ENCODE data around the gene FN1. TPM values are rescaled to one million over a fixed set of nuclear protein-coding genes. Genes with fewer than 3 reads are reported as not detected.

Gene FN1
- total RNA-seq, 1 donor from 2014 or later: 52.0 TPM

DNA sequence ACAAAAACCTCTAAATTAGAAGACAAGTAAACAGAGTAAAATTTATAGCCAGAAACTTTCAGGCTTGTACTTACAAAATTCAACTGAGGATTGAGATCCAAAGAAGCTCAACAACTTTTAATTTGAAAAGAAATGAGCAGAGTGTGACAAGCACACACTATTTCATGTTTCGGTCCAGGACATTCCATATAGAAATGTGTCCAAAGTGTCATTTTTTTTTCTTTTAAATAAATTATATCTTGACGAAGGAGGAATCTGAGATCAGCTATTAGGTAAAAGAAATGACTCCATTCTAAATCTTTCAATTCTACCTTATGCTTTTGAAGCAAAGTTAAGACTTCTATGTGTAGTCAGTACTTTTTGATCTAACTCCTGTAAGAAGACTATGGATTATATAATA is 4.6 kb downstream of the FN1 start:
- no peak overlapping the region for H3K27ac Mint-ChIP-seq
- no peak for TF ChIP-seq EZH2 (IDR thresholded peaks at IDR 0.05)
- TF ChIP-seq EZH2phosphoT487 (IDR thresholded peaks at IDR 0.05): no peak
- TF ChIP-seq, protein P1, sequence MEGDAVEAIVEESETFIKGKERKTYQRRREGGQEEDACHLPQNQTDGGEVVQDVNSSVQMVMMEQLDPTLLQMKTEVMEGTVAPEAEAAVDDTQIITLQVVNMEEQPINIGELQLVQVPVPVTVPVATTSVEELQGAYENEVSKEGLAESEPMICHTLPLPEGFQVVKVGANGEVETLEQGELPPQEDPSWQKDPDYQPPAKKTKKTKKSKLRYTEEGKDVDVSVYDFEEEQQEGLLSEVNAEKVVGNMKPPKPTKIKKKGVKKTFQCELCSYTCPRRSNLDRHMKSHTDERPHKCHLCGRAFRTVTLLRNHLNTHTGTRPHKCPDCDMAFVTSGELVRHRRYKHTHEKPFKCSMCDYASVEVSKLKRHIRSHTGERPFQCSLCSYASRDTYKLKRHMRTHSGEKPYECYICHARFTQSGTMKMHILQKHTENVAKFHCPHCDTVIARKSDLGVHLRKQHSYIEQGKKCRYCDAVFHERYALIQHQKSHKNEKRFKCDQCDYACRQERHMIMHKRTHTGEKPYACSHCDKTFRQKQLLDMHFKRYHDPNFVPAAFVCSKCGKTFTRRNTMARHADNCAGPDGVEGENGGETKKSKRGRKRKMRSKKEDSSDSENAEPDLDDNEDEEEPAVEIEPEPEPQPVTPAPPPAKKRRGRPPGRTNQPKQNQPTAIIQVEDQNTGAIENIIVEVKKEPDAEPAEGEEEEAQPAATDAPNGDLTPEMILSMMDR (IDR thresholded peaks at IDR 0.05): no peak

DNA sequence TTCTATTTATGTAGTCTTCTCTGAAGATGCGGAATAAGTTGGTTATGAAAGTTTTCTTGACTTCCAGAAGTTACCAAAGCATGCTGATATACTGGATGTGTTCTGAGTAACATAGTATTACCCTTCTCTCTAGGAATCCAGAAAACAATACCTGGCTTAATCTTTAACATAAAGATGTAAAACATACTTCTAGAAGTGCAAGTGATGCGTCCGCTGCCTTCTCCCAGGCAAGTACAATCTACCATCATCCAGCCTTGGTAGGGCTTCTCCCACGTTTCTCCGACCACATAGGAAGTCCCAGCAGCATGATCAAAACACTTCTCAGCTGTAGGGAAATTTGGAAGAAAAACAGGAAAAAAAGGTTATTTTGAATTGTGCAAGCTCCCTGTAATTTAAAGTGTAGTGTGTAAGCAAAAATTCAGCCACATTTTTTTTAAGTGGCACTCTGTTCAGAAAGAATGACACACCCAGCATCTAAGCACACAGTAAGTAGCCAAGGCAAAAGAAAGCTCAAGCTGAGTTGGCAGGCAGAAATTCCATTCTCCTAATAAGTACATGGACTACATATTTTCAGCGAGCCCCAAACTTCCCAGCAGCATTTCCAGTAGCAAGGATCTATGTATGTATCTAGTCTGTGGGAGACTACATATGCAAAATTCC is 5.2 kb downstream of the FN1 start:
- peak overlapping the region; percentile 12 for H3K27ac Mint-ChIP-seq
- H3K4me3 Mint-ChIP-seq: no peak overlapping the region
- H3K4me3 ChIP-seq: no peak overlapping the region
- no peaks in the 10 kb centered on the region for H3K27me3 Mint-ChIP-seq (ENCODE audit: insufficient read depth, low read depth)
- no peak overlapping the region for H3K4me2 ChIP-seq
- H4K20me1 ChIP-seq (ENCODE audit: low read depth): no peaks in the 10 kb centered on the region
- H3K4me1 Mint-ChIP-seq: peaks cover 16% of the 10 kb centered on the region
- H3K9me3 ChIP-seq (ENCODE audit: low read depth): no peaks in the 10 kb centered on the region
- H3F3A ChIP-seq (ENCODE audit: low read depth): peaks cover 8% of the 10 kb centered on the region
- TF ChIP-seq, protein P1 (IDR thresholded peaks at IDR 0.05): no peak
- TF ChIP-seq EZH2 (IDR thresholded peaks at IDR 0.05) (no peak), EZH2phosphoT487 (IDR thresholded peaks at IDR 0.05) (no peak)
- H3K79me2 ChIP-seq (ENCODE audit: low read depth): no peaks in the 10 kb centered on the region
- H3K36me3 ChIP-seq: no peaks in the 10 kb centered on the region
- H3K4me1 ChIP-seq: peaks cover 7% of the 10 kb centered on the region
- H3K9me3 Mint-ChIP-seq: no peaks in the 10 kb centered on the region
- H2AFZ ChIP-seq (replicated peaks): no peak overlapping the region
- no peak overlapping the region for H3K27ac ChIP-seq
- peaks cover 6% of the 10 kb centered on the region for H3K27me3 ChIP-seq
- peaks cover 38% of the 10 kb centered on the region for H3K36me3 Mint-ChIP-seq
- no peak overlapping the region for H3K9ac ChIP-seq
- no peak for DNase-seq (ENCODE audit: low spot score)

More for the DNA sequence above, 4.6 kb downstream of the FN1 start:
- Mint-ChIP-seq H3K36me3 (peaks cover 35% of the 10 kb centered on the region), H3K4me3 (no peak overlapping the region), H3K4me1 (peaks cover 16% of the 10 kb centered on the region), H3K27me3 (ENCODE audit: insufficient read depth, low read depth) (no peaks in the 10 kb centered on the region), H3K9me3 (no peaks in the 10 kb centered on the region)
- no peaks in the 10 kb centered on the region for H3K79me2 ChIP-seq (ENCODE audit: low read depth)
- H3K4me2 ChIP-seq: no peak overlapping the region
- H3K27ac ChIP-seq: no peak overlapping the region
- DNase-seq (ENCODE audit: low spot score): no peak
- H3K4me3 ChIP-seq: no peak overlapping the region
- H3K9me3 ChIP-seq (ENCODE audit: low read depth): no peaks in the 10 kb centered on the region
- no peaks in the 10 kb centered on the region for H4K20me1 ChIP-seq (ENCODE audit: low read depth)
- H3K9ac ChIP-seq: no peak overlapping the region
- no peaks in the 10 kb centered on the region for H3K36me3 ChIP-seq
- H3F3A ChIP-seq (ENCODE audit: low read depth): peaks cover 11% of the 10 kb centered on the region
- peaks cover 7% of the 10 kb centered on the region for H3K4me1 ChIP-seq
- peaks cover 6% of the 10 kb centered on the region for H3K27me3 ChIP-seq
- H2AFZ ChIP-seq (replicated peaks): no peak overlapping the region

DNA sequence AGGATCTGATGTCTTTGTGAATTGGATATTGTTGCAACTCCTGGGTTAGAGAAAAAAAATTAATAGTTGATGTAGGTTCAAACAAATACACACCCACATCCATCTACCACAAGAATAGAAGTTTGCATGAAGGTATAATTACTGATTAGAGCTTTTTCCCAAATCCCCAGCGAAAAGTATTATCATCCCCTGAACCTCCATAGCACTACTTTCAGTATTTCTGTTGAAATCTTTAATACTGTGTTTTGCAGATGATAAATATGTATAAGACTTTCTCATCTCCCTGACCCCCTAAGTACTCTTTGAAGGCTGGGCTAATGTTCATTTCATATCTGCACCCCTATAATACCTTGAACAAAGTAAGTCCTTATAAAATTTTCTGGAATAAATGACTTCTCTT is 6.4 kb downstream of the FN1 start:
- Histone ChIP-seq H3K79me2 (ENCODE audit: low read depth) (no peaks in the 10 kb centered on the region), H3K27ac (no peak overlapping the region), H3K36me3 (no peaks in the 10 kb centered on the region), H4K20me1 (ENCODE audit: low read depth) (no peaks in the 10 kb centered on the region), H2AFZ (replicated peaks) (no peak overlapping the region), H3K27me3 (no peaks in the 10 kb centered on the region), H3K4me1 (no peaks in the 10 kb centered on the region), H3F3A (ENCODE audit: low read depth) (no peaks in the 10 kb centered on the region), H3K4me3 (no peak overlapping the region), H3K4me2 (no peak overlapping the region), H3K9ac (no peak overlapping the region), H3K9me3 (ENCODE audit: low read depth) (no peaks in the 10 kb centered on the region)
- Mint-ChIP-seq H3K27me3 (ENCODE audit: insufficient read depth, low read depth) (no peaks in the 10 kb centered on the region), H3K4me3 (no peak overlapping the region), H3K4me1 (peaks cover 6% of the 10 kb centered on the region), H3K27ac (no peak overlapping the region), H3K36me3 (peaks cover 44% of the 10 kb centered on the region), H3K9me3 (no peaks in the 10 kb centered on the region)
- no peak for DNase-seq (ENCODE audit: low spot score)
- TF ChIP-seq, protein P1 (IDR thresholded peaks at IDR 0.05): no peak
- no peak for TF ChIP-seq EZH2 (IDR thresholded peaks at IDR 0.05)
- no peak for TF ChIP-seq EZH2phosphoT487 (IDR thresholded peaks at IDR 0.05)
